ENCODE results near the gene ITIH4. TPM values are rescaled to one million over a fixed set of nuclear protein-coding genes. Genes with fewer than 3 reads are reported as not detected.
A peak's percentile ranks its signal among the peaks of the same experiment; 100 is the strongest.

The ITIH4 gene
- total RNA-seq, 6 donors from 2014 or later, result 9.9 to 102 (median 21.8) TPM

GRCh38 chr3:52809149-52809548, 21.3 kb downstream of the ITIH4 start:
- TF ChIP-seq POLR2A (IDR thresholded peaks at IDR 0.05) (no peak), POLR2AphosphoS5 (IDR thresholded peaks at IDR 0.05) (no peak), CTCF (IDR thresholded peaks at IDR 0.05) (no peak), EP300 (IDR thresholded peaks at IDR 0.05) (no peak)
- Histone ChIP-seq H3K27me3 (no peaks in the 10 kb centered on the region), H3K27ac (no peak overlapping the region), H3K4me1 (no peaks in the 10 kb centered on the region), H3K9me3 (no peaks in the 10 kb centered on the region), H3K4me3 (no peak overlapping the region), H3K36me3 (no peaks in the 10 kb centered on the region)
- 58 to 72% methylated on average over 2 of the region's 2 CpGs for WGBS, 2 donors
- ATAC-seq (ENCODE audit: low FRiP score in 2 of 2), result no peak
- DNase-seq, result no peak

GRCh38 chr3:52805270-52806039, 25.0 kb downstream of the ITIH4 start:
- Histone ChIP-seq H3K27ac (no peak overlapping the region), H3K4me1 (no peaks in the 10 kb centered on the region), H3K27me3 (no peaks in the 10 kb centered on the region), H3K4me3 (no peak overlapping the region), H3K36me3 (no peaks in the 10 kb centered on the region), H3K9me3 (no peaks in the 10 kb centered on the region)
- DNase-seq (no peak), ATAC-seq (ENCODE audit: low FRiP score in 2 of 2) (no peak)
- no peak for TF ChIP-seq POLR2A (IDR thresholded peaks at IDR 0.05)
- TF ChIP-seq EP300 (IDR thresholded peaks at IDR 0.05), result no peak
- TF ChIP-seq POLR2AphosphoS5 (IDR thresholded peaks at IDR 0.05), result no peak
- TF ChIP-seq CTCF (IDR thresholded peaks at IDR 0.05), result no peak
- WGBS, 2 donors, result 82 to 84% methylated on average over 17 to 19 of the region's 19 CpGs

- ATAC-seq (ENCODE audit: low FRiP score in 2 of 2), result no peak
- Histone ChIP-seq H3K36me3 (no peaks in the 10 kb centered on the region), H3K9me3 (no peaks in the 10 kb centered on the region), H3K4me3 (no peak overlapping the region), H3K4me1 (no peaks in the 10 kb centered on the region), H3K27me3 (no peaks in the 10 kb centered on the region), H3K27ac (no peak overlapping the region)
- no peak for DNase-seq
- TF ChIP-seq EP300 (IDR thresholded peaks at IDR 0.05) (no peak), CTCF (IDR thresholded peaks at IDR 0.05) (no peak), POLR2AphosphoS5 (IDR thresholded peaks at IDR 0.05) (no peak), POLR2A (IDR thresholded peaks at IDR 0.05) (no peak)
- 61% methylated on average over 5 of the region's 5 CpGs for WGBS, 2 donors
Measured at GRCh38 chr3:52801839-52802238, 28.6 kb downstream of the ITIH4 start.

- ATAC-seq (ENCODE audit: low FRiP score in 2 of 2) (no peak), DNase-seq (no peak)
- WGBS, 2 donors, result 78 to 85% methylated on average over 7 of the region's 7 CpGs
- H3K4me1 ChIP-seq, result no peaks in the 10 kb centered on the region
- TF ChIP-seq POLR2AphosphoS5 (IDR thresholded peaks at IDR 0.05) (no peak), EP300 (IDR thresholded peaks at IDR 0.05) (no peak), POLR2A (IDR thresholded peaks at IDR 0.05) (no peak), CTCF (IDR thresholded peaks at IDR 0.05) (no peak)
- no peaks in the 10 kb centered on the region for H3K9me3 ChIP-seq
- H3K36me3 ChIP-seq, result no peaks in the 10 kb centered on the region
- H3K4me3 ChIP-seq, result no peak overlapping the region
- H3K27me3 ChIP-seq, result no peaks in the 10 kb centered on the region
- H3K27ac ChIP-seq, result no peak overlapping the region
Measured at GRCh38 chr3:52800079-52800478, 30.4 kb downstream of the ITIH4 start.

- ATAC-seq (ENCODE audit: low FRiP score in 2 of 2) (peak in 1 of 2 donors; percentile 13), DNase-seq (no peak)
- WGBS, 2 donors, result 68% methylated on average over 7 to 14 of the region's 14 CpGs
- Histone ChIP-seq H3K9me3 (no peaks in the 10 kb centered on the region), H3K27me3 (no peaks in the 10 kb centered on the region), H3K36me3 (no peaks in the 10 kb centered on the region), H3K4me3 (no peak overlapping the region), H3K4me1 (no peaks in the 10 kb centered on the region), H3K27ac (no peak overlapping the region)
- TF ChIP-seq CTCF (IDR thresholded peaks at IDR 0.05) (peak in 1 of 6 experiments; percentile 8), POLR2A (IDR thresholded peaks at IDR 0.05) (no peak)
Measured at GRCh38 chr3:52798978-52799476, 31.4 kb downstream of the ITIH4 start.

All from upper lobe of left lung (tissue), 6 donors.